Measurements from ENCODE around the gene CD82.

GRCh38 chr11:44524346-44524745 is 41.1 kb upstream of the CD82 start:
- TF ChIP-seq TSHZ2 (CRISPR knock-in tag; IDR thresholded peaks at IDR 0.05) (no peak), CSDC2 (CRISPR knock-in tag; IDR thresholded peaks at IDR 0.05) (no peak), PATZ1 (CRISPR knock-in tag; IDR thresholded peaks at IDR 0.05; ENCODE audit: borderline replicate concordance) (no peak), ISL1 (CRISPR knock-in tag; IDR thresholded peaks at IDR 0.05) (no peak)

Measured in SK-N-SH treated with all-trans-retinoic acid at 6 μM for 48 hours (cell line).